Activated T-cell treated with anti-CD3 and anti-CD28 coated beads for 1 hour (primary cell): ENCODE results near the gene GPX2.
A peak's percentile ranks its signal among the peaks of the same experiment; 100 is the strongest.
"Not testable (repeated sequence)": the region's sequence is repeated elsewhere in the genome, so short reads cannot be mapped to it uniquely, and the experiment has no call there.

Experiments
- DNase-seq: peaks from one replicate; pipeline ENCODE4 v3.0.0-alpha.2; 2020; ENCODE audit warnings: low read depth

The GPX2 gene

DNA sequence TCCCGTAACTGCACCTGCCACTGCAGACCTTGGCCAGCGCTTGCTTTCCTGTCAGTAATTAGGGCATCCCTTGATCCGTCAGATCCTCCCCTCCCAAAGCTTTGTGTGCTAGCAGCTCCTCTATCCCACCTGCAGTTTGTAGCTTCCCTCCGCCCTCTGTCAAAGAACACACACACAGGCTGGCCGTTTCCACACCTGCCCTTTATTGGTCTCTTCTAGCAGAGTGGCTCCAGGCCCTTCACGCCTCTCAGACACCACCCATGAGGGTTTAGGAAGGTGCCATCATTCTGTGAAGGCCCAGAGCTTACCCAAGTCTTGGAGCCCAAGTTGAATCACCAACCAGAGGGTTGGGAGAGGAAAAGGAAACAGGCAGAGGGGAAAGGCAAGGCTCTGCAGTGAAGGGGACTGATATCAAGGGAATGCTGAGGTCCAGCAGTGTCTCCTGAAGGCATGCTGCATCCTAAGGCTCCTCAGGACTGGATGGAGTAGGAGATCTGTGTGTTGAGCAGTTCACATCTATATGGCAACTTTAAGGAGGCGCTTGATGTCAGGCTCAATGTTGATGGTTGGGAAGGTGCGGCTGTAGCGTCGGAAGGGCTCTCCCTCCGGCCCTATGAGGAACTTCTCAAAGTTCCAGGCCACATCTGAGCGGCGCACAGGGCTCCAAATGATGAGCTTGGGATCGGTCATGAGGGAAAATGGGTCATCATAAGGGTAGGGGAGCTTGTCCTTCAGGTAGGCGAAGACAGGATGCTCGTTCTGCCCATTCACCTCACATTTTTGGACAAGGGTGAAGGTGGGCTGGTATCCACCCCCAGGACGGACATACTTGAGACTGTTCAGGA, 3.4 kb downstream of the GPX2 start:
- DNase-seq = no peak

DNA sequence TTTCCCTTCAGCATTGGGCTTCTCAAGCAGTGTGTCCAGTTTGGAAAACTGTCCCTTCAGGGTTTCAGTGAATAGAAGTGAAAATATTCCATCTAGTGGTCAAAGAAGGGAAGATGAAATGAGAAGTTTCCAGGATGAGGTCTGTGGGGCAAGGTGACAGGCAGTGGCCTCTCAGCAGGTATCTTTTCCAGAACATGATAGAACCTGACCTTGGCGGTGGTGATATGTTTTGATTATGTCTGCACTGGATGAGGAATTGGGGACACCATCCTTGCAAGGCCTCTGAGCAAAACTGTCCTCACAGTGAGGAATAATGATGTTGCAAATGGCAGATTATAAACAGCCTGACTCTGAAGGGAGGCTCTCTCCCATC, 4.7 kb downstream of the GPX2 start:
- DNase-seq = no peak

DNA sequence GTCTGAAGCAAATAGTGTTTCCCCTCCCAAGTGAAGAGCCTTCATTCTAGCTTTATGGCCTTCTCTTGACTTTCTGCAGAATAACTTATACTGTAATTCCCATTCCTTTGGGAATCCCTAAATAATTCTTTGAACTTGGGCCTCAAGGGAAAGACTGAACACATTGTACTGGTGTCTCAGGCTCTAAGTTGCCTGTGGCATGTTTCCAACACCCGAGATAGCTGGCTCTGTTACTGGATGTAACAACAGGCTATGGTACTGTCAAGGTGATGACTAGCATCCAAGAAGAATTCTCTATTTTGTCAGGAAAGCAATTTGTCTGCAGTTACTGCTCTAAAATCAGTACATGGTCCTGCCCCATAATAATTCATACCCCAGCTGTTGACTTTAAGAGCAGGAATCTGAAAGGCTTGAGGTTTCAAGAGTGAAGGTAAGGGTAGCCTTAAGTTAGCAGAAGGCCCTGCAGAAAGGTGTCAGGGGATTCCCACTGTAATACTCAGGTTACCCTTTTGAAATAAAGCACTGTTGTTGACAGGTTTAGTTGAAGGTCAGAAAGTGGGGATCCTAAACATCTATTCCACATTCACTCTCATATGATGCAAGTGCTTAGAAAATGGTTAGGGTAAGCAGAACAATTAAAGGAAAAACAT, 5.2 kb downstream of the GPX2 start:
- no peak for DNase-seq

DNA sequence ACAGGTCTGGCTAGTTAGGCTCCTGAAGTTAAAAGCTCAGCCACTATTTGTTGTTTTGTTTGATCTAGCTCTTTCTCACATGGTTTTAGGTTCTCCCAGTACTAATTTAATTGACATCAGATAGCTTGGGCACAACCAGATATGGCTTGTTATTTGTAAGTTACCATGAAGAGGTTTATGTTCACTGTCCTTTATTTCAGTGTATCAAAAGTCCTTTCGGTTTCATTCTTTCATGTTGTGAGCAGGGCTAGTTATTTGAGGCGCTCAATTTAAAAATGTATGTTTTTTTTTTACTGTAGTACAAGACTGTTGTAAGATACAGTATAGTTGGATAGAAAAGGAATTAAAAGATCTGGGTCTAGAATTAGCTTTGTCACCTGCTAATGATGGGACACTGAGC, 7.0 kb downstream of the GPX2 start:
- DNase-seq = no peak

DNA sequence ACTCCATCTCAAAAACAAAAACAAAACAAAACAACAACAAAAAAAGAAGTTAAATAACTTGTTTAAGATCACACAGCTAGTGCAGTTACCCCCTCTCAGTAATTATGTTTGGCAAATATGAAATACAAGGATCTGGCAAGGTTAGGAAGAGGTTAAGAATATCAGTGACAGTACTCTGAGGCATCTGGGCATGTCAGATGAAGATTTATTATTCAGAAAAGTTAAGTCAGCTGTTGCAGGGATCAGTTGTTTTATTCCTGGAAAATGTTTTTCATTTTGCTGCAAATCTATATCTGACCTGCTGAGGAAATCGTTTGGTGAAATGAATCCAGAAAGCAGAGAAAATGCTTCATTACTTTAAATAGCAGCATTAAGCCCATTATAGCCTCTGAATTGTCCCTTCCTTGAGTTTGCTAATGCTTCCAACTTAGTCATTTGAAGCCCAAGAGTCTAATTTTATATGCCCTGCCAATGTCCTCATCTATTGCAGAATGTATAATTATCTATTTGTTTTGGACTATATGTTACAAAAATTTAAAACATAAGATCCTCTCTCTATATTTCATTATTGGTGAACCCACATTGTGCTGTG, 8.1 kb downstream of the GPX2 start:
- no peak for DNase-seq

DNA sequence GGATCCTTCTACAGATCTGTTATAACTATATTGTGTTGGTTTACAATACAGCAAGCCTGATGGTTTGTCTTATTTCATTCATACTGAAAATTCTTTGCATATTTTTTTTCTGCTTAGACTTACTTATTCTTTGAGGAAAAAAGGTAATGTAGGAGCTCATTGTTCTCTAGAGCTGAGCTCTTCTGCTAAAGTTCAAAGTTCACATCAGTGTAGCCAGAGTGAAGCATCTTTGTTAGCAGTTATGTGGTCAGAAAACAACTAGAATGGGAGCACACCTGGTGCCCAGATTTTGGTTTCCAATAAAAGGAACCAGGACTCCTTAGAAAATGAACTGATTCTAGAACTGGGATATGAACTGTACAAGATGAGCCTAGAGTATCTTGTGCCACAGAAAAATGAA, 10.3 kb downstream of the GPX2 start:
- DNase-seq = no peak

DNA sequence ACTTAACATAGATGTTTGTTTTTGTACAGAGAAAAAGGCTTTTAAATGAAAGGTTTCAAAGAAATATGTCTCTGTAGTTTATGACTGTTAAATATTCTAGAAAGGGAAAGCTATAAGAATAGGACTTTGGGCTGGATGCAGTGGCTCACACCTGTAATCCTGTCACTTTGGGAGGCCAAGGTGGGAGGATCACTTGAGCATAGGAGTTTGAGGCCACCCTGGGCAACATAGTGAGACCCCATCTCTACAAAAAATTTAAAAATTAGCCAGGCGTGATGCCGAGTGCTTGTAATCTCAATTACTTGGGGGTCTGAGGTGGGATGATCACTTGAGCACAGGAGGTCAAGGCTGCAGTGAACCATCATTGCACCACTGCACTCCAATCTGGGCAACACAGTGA, 11.4 kb downstream of the GPX2 start:
- DNase-seq = no peak

DNA sequence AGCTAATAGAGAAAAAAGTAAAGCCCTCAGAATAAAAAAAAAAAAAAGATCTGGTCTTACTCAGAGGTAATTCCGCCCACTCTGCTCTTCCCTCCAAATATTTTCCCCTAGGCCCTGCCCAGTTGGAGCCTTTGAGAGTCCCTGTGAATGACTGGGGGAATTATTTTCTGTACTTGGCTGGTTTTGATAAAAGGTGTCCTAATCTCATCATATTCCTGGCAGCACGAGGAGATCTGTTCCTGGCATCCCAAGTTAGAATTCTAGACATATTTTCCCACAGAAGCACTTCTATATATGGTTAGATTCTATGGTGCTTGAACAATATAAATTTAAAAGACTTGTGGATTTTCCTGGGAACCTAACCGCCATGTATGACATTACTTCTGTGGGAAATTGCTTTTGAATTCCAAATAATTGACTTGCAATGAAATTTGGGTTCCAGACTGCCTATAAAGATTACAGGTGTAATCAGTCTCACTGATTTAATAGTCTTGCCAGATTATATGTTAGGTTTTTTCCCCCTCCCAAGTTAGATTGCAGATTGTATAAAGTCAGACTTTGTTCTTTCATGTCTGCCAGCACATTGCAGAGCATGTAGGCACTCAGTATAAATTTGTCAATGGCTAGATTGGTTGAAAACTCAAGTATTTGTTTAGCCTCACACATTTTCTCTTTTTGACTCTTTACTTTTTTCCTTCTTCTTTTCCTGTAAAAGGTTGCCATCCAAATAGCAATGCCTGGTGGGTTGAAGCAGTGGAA, 12.3 kb downstream of the GPX2 start:
- DNase-seq = no peak

DNA sequence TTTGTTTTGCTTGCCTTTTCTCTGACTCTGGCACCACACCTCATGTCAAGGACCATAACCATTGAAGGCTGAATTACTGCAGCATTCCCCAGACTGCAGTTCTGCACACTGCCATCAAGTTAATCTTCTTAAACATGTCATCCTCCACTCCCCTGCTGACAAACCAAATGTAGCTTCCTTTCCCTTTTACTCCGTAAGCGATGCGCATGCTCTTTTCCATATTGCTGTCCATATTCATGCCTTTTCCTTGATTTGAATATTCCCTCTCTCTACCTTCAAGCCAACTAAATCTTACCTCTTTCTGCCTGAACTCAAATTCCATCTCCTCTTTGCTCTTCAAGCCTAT, 13.6 kb downstream of the GPX2 start:
- DNase-seq = no peak

DNA sequence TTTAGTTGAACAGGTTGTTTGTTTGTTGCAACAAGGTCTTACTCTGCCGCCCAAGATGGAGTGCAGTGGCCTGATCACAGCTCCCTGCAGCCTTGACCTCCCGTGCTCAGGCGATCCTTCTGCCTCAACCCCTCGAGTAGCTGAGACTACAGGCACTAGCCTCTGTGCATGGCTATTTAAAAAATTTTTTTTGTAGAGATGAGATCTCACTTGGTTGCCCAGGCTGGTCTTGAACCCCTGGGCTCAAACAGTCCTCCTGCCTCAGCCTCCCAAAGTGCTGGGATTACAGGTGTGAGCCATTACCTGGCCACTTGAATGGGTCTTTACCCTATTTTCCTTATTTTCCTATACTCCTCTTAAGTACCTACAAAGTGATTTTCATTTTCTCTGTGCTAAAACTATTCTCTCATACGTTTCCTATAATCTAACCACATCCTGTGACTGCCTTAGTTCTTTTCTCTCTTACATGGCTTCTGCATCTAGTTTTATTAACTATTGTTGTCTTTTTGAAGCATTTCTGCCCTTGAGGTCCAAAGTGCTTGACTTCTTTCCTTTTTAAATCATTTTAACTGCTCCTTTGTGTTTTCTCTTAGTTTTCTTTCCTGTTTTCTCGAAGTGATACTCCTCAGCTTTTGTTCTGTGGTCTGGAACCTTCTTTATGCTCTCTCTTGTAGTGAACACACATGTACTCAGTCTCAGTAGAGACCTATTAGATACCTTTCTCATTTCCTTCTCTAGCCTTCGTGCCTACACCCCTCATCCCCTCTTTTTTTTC, 14.1 kb downstream of the GPX2 start:
- DNase-seq = no peak

DNA sequence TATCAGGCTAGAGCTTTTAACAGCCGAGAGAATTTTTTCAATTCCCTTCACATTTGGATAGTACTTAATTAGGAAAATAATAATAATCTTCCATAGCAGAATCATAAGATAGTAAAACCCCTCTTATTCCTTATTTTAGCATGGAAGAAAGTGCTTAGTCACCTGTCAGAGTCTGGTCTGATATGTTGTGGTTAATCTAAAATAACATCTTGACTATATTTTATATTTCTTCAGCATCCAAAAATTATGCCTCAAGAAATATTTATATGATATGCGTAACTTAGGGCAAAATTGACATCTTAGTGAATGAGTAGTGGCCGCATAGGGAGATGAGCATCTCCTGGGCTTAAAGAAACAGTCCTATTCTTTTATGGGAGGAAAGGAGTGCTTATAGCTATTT, 15.5 kb downstream of the GPX2 start:
- no peak for DNase-seq

DNA sequence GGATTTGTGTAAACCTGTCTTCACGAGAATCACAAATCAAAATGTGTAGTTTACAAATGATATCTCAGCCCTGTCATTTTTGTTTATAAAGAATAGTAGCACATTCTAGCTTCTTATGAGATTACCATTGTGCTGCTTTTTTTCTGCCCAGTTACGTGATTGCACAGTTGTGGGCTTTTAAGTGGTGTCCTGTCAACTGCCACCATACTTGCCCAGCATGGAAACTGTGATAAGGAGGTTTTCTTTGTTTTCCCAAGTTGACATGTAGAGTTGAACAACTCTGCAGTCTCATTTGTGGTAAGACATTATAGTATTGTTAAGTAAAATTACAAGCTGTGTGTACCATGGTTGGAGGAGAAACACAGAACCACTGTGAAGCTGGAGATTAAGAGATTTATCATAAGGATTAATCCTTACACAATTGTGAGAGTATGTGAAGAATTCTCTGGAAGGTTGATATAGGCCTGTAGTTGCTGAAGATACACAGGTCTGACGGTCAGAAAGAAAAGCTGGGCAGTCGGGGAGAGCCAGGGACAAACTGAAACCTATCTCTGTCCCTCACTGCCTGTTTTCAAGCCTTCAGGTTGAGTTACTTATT, 16.0 kb downstream of the GPX2 start:
- no peak for DNase-seq

DNA sequence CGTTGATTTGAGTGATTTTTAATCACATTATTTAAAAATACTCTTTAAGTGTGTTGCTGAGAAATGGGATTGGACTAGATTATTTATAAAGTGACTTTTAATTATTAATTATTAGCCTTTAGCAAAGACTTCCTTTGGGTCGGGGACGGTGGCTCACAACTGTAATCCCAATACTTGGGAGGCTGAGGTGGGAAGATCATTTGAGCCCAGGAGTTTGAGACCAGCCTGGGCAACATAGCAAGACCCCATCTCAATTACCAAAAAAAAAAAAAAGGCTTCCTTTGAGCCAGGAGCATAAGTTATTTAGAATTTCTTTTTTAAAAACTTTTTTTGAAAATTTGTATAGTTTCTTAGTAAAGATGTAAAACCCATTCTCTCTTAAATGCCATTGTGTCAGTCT, 19.5 kb downstream of the GPX2 start:
- no peak for DNase-seq

DNA sequence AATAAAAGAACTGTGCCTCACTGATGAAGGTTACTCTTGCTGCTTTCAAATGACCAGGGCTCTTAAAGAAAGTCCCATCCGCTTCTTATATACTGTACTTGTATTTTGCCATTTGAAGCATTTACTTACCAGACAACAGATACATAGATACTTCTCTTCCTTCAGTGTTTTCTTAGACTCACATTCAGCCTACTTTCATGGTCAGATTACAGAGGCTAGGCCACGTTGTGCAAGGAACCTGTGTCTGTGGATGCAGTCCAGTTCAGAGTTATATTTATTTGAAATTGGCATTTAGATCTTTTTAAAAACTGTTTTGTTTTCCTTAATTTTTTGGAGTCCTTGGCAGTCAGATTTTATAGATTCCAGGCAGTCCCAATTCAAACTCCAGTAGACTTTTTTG, 22.1 kb downstream of the GPX2 start:
- DNase-seq = no peak

DNA sequence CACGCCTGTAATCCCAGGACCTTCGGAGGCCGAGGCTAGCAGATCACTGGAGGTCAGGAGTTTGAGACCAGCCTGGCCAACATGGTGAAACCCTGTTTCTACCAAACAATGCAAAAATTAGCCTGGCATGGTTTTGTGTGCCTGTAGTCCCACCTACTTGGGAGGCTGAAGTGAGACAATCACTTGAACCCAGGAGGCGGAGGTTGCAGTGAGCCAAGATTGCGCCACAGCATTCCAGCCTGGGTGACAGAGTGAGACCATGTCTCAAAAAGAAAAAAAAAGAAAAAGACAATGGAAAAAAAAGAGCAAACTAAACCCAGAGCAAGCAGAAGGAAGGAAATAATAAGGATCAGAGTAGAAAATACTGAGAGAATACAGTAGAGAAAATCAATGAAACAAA, 22.9 kb downstream of the GPX2 start:
- no peak for DNase-seq

DNA sequence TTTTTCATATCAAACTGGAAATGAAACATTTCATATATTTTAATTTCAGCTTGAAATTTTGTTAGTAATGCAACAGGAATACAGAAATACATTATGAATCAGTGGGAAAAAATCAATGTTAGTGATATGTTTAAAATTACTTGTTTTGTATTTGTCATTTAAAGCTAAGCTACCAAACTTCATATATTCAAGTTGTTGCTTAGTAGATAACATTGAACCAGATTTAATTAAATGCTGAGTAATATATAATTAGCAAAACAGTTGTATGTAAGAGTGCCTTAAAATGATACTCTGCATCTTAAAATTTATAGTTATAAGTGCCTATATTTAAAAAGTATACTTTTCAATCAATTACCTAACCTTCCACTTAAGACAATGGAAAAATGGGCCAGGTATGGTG, 23.3 kb downstream of the GPX2 start:
- DNase-seq = no peak

DNA sequence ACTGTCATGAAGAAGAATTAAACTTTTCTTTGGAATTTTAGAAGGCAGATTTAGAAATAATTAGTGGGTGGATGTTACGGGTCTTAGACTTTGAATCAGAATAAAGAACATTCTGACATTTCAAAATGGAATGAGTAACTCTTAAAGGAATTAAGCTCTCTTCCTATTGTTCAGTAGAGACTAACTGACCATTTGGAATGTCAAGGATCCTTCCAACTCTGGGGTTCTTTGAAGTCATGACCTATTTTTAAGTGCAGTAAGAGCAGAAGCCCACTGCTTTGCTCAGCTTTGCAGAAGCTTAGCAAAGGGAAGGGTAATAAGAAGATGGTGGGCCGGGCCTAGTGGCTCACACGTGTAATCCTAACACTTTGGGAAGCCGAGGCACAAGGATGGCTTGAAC, 24.3 kb downstream of the GPX2 start:
- DNase-seq = no peak

DNA sequence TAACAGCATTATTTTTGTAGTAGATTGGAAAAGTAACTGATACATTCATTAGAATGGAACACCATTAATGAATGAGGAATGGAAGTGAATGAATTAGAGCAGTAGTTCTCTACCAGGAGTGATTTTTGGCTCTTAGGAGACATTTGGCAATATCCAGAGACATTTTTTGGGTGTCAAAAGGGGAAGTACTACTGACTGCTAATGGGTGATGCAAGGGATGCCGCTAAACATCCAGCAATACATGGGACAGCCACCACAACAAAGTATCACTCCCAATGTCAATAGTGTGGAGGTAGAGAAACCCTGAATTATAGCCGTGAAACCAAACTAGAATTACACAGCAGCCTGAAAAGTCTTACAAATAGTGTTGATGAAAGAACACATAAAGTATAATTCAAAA, 26.7 kb downstream of the GPX2 start:
- DNase-seq = no peak

DNA sequence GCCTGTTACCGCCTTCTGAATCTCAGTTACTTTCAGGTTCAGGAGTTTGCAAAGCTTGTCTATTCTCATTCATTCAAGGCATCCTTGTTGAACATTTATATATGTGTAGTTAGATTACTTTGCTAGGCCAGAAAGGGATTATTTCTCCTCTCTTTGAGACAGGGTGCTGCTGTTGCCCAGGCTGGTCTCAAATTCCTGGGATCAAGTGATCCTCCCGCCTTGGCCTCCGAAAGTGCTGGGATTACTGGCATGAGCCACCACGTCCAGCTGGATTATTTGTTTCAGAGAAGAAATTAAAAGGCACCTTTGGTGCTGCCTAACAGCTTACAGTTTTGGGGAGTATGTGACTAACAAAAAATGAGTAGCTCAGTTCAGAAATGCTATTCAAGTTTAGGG, 27.5 kb downstream of the GPX2 start:
- DNase-seq = no peak

DNA sequence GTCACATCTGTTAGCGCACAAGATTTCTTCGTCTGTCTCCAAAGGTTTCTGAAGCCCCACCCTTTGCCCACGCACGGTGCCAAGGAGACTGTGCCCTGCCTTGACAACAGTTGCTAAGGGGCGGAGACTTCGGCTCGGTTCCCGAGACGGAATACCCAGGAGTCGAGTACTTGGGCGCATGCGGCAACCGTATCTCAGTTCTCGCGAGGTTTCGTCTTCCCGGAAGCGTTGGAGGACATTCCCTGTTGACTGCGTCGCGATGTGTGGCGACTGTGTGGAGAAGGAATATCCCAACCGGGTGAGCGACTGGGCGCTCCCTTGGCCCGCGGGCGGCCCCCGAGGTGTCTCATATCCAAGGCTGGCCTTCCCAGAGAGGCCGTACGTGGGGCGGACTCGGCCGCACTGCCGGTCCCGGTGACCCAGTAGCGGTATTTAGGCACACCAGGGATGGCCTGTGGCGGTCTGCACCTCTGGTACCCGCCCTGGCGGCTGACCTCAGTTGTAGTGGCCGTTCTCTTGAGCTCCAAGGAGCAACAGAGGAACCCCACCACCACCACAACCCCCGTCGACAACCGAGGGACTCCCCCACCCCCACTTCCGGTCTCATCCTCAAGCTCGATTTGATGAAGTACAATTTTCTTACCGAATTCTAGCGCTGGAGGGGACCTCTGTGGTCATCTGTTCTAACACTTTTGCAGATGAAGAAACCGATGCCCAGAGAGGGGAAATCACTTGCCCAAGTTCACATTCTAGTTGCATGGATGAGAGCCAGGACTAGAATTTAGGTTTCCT, 28.1 kb downstream of the GPX2 start, which contains the start of gene CHURC1:
Gene CHURC1 (plus strand): TSS at position 219 of the 792 bp plus-strand sequence. CDS start 41 bp downstream, at position 260.
- peak; percentile 96 for DNase-seq

DNA sequence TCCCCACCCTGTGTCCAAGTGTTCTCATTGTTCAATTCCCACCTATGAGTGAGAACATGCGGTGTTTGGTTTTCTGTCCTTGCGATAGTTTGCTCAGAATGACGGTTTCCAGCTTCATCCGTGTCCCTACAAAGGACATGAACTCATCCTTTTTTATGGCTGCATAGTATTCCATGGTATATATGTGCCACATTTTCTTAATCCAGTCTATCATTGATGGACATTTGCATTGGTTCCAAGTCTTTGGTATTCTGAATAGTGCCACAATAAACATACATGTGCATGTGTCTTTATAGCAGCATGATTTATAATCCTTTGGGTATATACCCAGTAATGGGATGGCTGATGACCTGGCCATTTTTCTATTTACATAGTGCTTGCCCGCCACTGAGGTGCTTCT, 29.1 kb downstream of the GPX2 start:
- DNase-seq = not testable (repeated sequence)
